ENCODE measurements around the gene RFX2. TPM values are rescaled to one million over a fixed set of nuclear protein-coding genes. Genes with fewer than 3 reads are reported as not detected.
"Not testable (repeated sequence)": the region's sequence is repeated elsewhere in the genome, so short reads cannot be mapped to it uniquely, and the experiment has no call there.

The RFX2 gene
- total RNA-seq, 1 experiment from 2014 or later, result 3.7 TPM

GRCh38 chr19:6073858-6074708, 36.2 kb downstream of the RFX2 start:
- Histone ChIP-seq H4K5ac (ENCODE audit: insufficient read length, low read depth, low read length) (no peak overlapping the region), H2AK5ac (ENCODE audit: insufficient read length, low read length) (no peak overlapping the region), H3K4ac (ENCODE audit: low read depth, low read length) (no peak overlapping the region), H4K91ac (ENCODE audit: insufficient read length, low read depth, low read length) (peak overlapping the region; percentile 58), H3K14ac (ENCODE audit: insufficient read depth, low read length) (no peak overlapping the region), H2BK15ac (ENCODE audit: low read depth, low read length) (no peak overlapping the region), H3K9ac (ENCODE audit: extremely low read depth, insufficient read length, low read length) (no peak overlapping the region), H3K23ac (ENCODE audit: insufficient read length, low read depth, low read length) (no peak overlapping the region), H3K79me2 (ENCODE audit: insufficient read depth, low read length) (no peaks in the 10 kb centered on the region), H3K23me2 (ENCODE audit: insufficient read length, low read depth, low read length, poor library complexity, severe bottlenecking) (no peaks in the 10 kb centered on the region), H2BK12ac (ENCODE audit: insufficient read length, low read depth, low read length) (no peak overlapping the region), H3K27ac (ENCODE audit: insufficient read length, low read depth, low read length) (no peak overlapping the region), H3K27me3 (ENCODE audit: insufficient read depth, low read length) (no peaks in the 10 kb centered on the region), H3T11ph (ENCODE audit: low read length) (no peak overlapping the region), H3K9me3 (ENCODE audit: control insufficient read depth, low read depth, low read length) (no peaks in the 10 kb centered on the region), H4K8ac (replicated peaks; ENCODE audit: insufficient read length, low read depth, low read length) (no peak overlapping the region), H4K20me1 (ENCODE audit: control insufficient read depth, insufficient read depth, insufficient read length) (no peaks in the 10 kb centered on the region), H3K4me1 (ENCODE audit: insufficient read depth, low read length) (no peaks in the 10 kb centered on the region; the same call in 1 of the 2 replicates), H2BK5ac (ENCODE audit: insufficient read length, low read length) (no peak overlapping the region), H3K79me1 (ENCODE audit: insufficient read depth, low read depth, low read length, poor library complexity, severe bottlenecking) (no peaks in the 10 kb centered on the region), H3K4me2 (ENCODE audit: insufficient read depth, insufficient read length, low read length) (no peak overlapping the region), H3K56ac (ENCODE audit: insufficient read length, low read depth, low read length) (no peak overlapping the region), H2AFZ (ENCODE audit: low read length) (no peak overlapping the region), H2BK120ac (ENCODE audit: low read depth, low read length, poor library complexity, severe bottlenecking) (no peak overlapping the region), H2BK20ac (ENCODE audit: low read depth, low read length, poor library complexity, severe bottlenecking) (no peak overlapping the region), H3K18ac (ENCODE audit: insufficient read length, low read depth, low read length) (no peak overlapping the region)
- no peak overlapping the region for H3K4me3 Mint-ChIP-seq
- H3K27me3 Mint-ChIP-seq (ENCODE audit: low read depth), result peaks cover 22% of the 10 kb centered on the region
- H3K36me3 Mint-ChIP-seq (ENCODE audit: insufficient read depth in 1 of 3, low read depth in 3 of 3), result no peaks in the 10 kb centered on the region; a peak in 1 of 7 replicates
- peaks cover 4 to 6% of the 10 kb centered on the region in 2 experiments for H3K9me3 Mint-ChIP-seq
- no CpG with 5 or more reads among the region's 17 CpGs for WGBS (ENCODE audit: extremely low coverage, insufficient read length, low lambda C conversion rate)
- H3K27ac Mint-ChIP-seq, result peak overlapping the region in 1 of 3 experiments; percentile 88; a peak in 1 of 7 replicates
- peaks cover 3 to 5% of the 10 kb centered on the region in 2 experiments for H3K4me1 Mint-ChIP-seq
- no peak for DNase-seq
- TF ChIP-seq, protein P1, sequence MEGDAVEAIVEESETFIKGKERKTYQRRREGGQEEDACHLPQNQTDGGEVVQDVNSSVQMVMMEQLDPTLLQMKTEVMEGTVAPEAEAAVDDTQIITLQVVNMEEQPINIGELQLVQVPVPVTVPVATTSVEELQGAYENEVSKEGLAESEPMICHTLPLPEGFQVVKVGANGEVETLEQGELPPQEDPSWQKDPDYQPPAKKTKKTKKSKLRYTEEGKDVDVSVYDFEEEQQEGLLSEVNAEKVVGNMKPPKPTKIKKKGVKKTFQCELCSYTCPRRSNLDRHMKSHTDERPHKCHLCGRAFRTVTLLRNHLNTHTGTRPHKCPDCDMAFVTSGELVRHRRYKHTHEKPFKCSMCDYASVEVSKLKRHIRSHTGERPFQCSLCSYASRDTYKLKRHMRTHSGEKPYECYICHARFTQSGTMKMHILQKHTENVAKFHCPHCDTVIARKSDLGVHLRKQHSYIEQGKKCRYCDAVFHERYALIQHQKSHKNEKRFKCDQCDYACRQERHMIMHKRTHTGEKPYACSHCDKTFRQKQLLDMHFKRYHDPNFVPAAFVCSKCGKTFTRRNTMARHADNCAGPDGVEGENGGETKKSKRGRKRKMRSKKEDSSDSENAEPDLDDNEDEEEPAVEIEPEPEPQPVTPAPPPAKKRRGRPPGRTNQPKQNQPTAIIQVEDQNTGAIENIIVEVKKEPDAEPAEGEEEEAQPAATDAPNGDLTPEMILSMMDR (conservative IDR thresholded peaks at IDR 0.05), result no peak

DNA sequence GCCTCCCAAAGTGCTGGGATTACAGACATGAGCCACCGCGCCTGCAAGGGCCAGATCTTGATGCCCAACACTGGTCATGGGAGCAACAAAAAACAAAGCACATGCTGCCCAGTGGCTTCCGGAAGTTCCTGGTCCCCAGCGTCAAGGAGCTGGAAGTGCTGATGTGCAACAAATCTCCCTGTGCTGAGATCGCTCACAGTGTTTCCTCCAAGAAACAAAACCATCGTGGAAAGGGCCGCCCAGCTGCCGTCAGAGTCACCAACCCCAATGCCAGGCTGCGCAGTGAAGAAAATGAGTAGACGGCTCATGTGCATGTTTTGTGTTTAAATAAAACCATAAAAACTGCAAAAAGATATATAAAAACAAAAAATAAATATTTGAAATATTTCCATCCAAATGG, 37.1 kb downstream of the RFX2 start:
- not testable (repeated sequence) for H3K27ac Mint-ChIP-seq; H3K79me1 ChIP-seq (ENCODE audit: insufficient read depth, low read depth, low read length, poor library complexity, severe bottlenecking); H3K9me3 Mint-ChIP-seq; H3K56ac ChIP-seq (ENCODE audit: insufficient read length, low read depth, low read length); H3K36me3 Mint-ChIP-seq (ENCODE audit: insufficient read depth in 1 of 3, low read depth in 3 of 3); H2BK5ac ChIP-seq (ENCODE audit: insufficient read length, low read length); H4K91ac ChIP-seq (ENCODE audit: insufficient read length, low read depth, low read length); H3K4me2 ChIP-seq (ENCODE audit: insufficient read depth, insufficient read length, low read length); H4K8ac ChIP-seq (replicated peaks; ENCODE audit: insufficient read length, low read depth, low read length); H3K79me2 ChIP-seq (ENCODE audit: insufficient read depth, low read length); DNase-seq; H3K14ac ChIP-seq (ENCODE audit: insufficient read depth, low read length); H3K4me1 Mint-ChIP-seq; H3K23me2 ChIP-seq (ENCODE audit: insufficient read length, low read depth, low read length, poor library complexity, severe bottlenecking); H2BK12ac ChIP-seq (ENCODE audit: insufficient read length, low read depth, low read length); H2AK5ac ChIP-seq (ENCODE audit: insufficient read length, low read length); H3K27ac ChIP-seq (ENCODE audit: insufficient read length, low read depth, low read length); H3K9me3 ChIP-seq (ENCODE audit: control insufficient read depth, low read depth, low read length); H3K9ac ChIP-seq (ENCODE audit: extremely low read depth, insufficient read length, low read length); H3K27me3 ChIP-seq (ENCODE audit: insufficient read depth, low read length); H3K18ac ChIP-seq (ENCODE audit: insufficient read length, low read depth, low read length); H3K4me1 ChIP-seq (ENCODE audit: insufficient read depth, low read length); H2BK20ac ChIP-seq (ENCODE audit: low read depth, low read length, poor library complexity, severe bottlenecking); H2BK15ac ChIP-seq (ENCODE audit: low read depth, low read length); H3T11ph ChIP-seq (ENCODE audit: low read length); H4K20me1 ChIP-seq (ENCODE audit: control insufficient read depth, insufficient read depth, insufficient read length); H3K23ac ChIP-seq (ENCODE audit: insufficient read length, low read depth, low read length); H2BK120ac ChIP-seq (ENCODE audit: low read depth, low read length, poor library complexity, severe bottlenecking); H3K4me3 Mint-ChIP-seq; H2AFZ ChIP-seq (ENCODE audit: low read length); H4K5ac ChIP-seq (ENCODE audit: insufficient read length, low read depth, low read length); H3K4ac ChIP-seq (ENCODE audit: low read depth, low read length)
- no CpG with 5 or more reads among the region's 10 CpGs for WGBS (ENCODE audit: extremely low coverage, insufficient read length, low lambda C conversion rate)
- peaks cover 27% of the 10 kb centered on the region for H3K27me3 Mint-ChIP-seq (ENCODE audit: low read depth)
